Activated CD4-positive, alpha-beta memory T cell treated with anti-CD3 and anti-CD28 coated beads, Interleukin-2, amount 10 ng/mL, durations not matched to agents 7 days and 5 days (primary cell): Measurements from ENCODE around the gene CWH43. TPM values are rescaled to one million over a fixed set of nuclear protein-coding genes. Genes with fewer than 3 reads are reported as not detected.
"Not testable (repeated sequence)": the region's sequence is repeated elsewhere in the genome, so short reads cannot be mapped to it uniquely, and the experiment has no call there.

Experiments used
- CTCF ChIA-PET: fragments of 350-600 bp; sonication (Branson Sonifier 250); formaldehyde crosslinking; loops from one replicate; lab custom pipeline; 2021; ENCODE audit warnings: antibody characterized with exemption, inconsistent platforms; lab: Charles Lee
- POLR2A ChIA-PET: fragments of 350-600 bp; sonication (Branson Sonifier 250); formaldehyde crosslinking; loops from one replicate; lab custom pipeline; 2021; ENCODE audit warnings: antibody characterized with exemption; lab: Charles Lee
- DNase-seq: peaks from one replicate; pipeline ENCODE4 v3.0.0-alpha.2; 2020
- H3K27ac Mint-ChIP-seq: one replicate; pipeline ENCODE4 v1.8.0; 2021; ENCODE audit warnings: mild to moderate bottlenecking, mixed read lengths
- H3K27me3 Mint-ChIP-seq: one replicate; pipeline ENCODE4 v1.8.0; 2021; ENCODE audit warnings: mixed read lengths
- H3K36me3 Mint-ChIP-seq: one replicate; pipeline ENCODE4 v1.8.0; 2021; ENCODE audit warnings: low read depth, mixed read lengths
- H3K4me1 Mint-ChIP-seq: one replicate; pipeline ENCODE4 v1.8.0; 2021; ENCODE audit warnings: mixed read lengths
- H3K4me3 Mint-ChIP-seq: one replicate; pipeline ENCODE4 v1.8.0; 2021; ENCODE audit warnings: mild to moderate bottlenecking, mixed read lengths
- H3K9me3 Mint-ChIP-seq: one replicate; pipeline ENCODE4 v1.8.0; 2021; ENCODE audit warnings: mixed read lengths
- total RNA-seq, 2 experiments: library from RNA; stranded (reverse); gene quantifications; one replicate each; pipeline ENCODE4 v1.2.3, GENCODE V29; 2021

The CWH43 gene
- total RNA-seq, 2 experiments from 2014 or later, result not detected

- Mint-ChIP-seq H3K36me3 (no peaks in the 10 kb centered on the region), H3K4me1 (no peaks in the 10 kb centered on the region), H3K4me3 (no peak overlapping the region), H3K27me3 (peaks cover 3% of the 10 kb centered on the region), H3K9me3 (no peaks in the 10 kb centered on the region), H3K27ac (no peak overlapping the region)
- CTCF ChIA-PET, result no interaction called here
- POLR2A ChIA-PET, result interaction anchor here (1.0 kb wide), 1 partner anchor 637 kb away, joined by 3 read pairs; no protein-coding TSS in a partner anchor
- no peak for DNase-seq
These were observed 27.5 kb upstream of the CWH43 start for GRCh38 chr4:48958582-48958981.

- peaks cover 1% of the 10 kb centered on the region for H3K27me3 Mint-ChIP-seq
These were observed 25.0 kb upstream of the CWH43 start for GRCh38 chr4:48960988-48961635.

DNA sequence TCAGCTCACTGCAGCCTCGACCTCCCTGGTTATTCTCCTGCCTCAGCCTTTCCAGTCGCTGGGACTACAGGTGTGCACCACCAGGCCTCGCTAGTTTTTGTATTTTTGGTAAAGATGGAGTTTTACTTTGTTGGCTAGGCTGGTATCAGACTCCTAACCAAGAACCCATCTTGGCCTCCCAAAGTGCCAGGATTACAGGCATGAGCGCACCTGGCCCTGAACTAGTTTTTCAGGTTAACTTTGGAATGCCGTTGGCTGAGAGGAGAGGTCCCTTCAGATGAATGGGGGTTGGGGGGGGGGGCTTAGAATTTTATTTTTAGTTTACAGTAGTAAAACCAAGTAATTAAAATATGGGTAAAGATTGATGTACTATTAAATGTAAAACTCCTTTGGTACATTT is 23.4 kb upstream of the CWH43 start:
- Mint-ChIP-seq H3K27me3 (peaks cover 1% of the 10 kb centered on the region), H3K27ac (no peak overlapping the region), H3K4me3 (no peak overlapping the region), H3K9me3 (no peaks in the 10 kb centered on the region), H3K4me1 (no peaks in the 10 kb centered on the region), H3K36me3 (no peaks in the 10 kb centered on the region)
- ChIA-PET CTCF (interaction anchor here (0.7 to 1.4 kb wide), 7 partner anchors 18 to 387 kb away, joined by 3 to 6 read pairs (median 4); no protein-coding TSS in a partner anchor), POLR2A (no interaction called here)
- DNase-seq, result no peak

More at GRCh38 chr4:48960988-48961635, 25.0 kb upstream of the CWH43 start:
- Mint-ChIP-seq H3K4me1 (no peaks in the 10 kb centered on the region), H3K27ac (no peak overlapping the region), H3K36me3 (no peaks in the 10 kb centered on the region), H3K9me3 (no peaks in the 10 kb centered on the region), H3K4me3 (no peak overlapping the region)
- no peak for DNase-seq
- ChIA-PET POLR2A (no interaction called here), CTCF (interaction anchor here (0.7 to 0.8 kb wide), 2 partner anchors 16 to 382 kb away, joined by 3 to 4 read pairs; no protein-coding TSS in a partner anchor)

DNA sequence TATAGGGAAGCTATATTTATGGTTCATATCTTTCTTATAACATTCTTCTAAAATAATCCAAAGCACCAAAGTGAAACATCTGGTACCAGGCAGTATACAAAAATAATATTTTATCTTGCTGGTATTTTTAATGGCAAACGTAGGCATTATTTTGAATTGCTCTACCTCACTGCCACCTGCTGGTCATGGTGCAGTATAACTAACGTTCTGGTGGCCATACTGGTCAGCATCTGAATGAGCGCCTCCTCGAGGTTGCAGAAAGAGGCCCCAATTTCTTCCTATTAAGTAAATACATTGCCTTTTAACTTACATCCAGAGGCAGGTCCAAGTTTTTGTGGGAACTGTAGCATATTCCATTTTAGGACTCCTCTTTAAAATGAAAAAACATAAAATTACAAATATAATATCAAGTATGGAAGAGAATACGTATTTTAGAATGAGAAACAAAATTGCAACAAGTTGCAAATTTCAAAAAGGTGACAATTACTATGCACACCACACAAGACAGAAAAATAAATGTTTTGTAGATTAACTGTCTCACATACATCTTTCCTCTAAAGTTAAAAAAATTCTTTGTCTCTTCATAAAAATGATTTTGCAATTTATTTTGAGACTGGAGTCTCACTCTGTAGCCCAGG is 22.9 kb upstream of the CWH43 start:
- no peaks in the 10 kb centered on the region for H3K9me3 Mint-ChIP-seq
- H3K4me1 Mint-ChIP-seq, result no peaks in the 10 kb centered on the region
- no peak overlapping the region for H3K27ac Mint-ChIP-seq
- peak; percentile 77 for DNase-seq
- peaks cover 1% of the 10 kb centered on the region for H3K27me3 Mint-ChIP-seq
- no peaks in the 10 kb centered on the region for H3K36me3 Mint-ChIP-seq
- ChIA-PET CTCF (interaction anchor here (0.7 to 1.4 kb wide), 7 partner anchors 18 to 388 kb away, joined by 3 to 6 read pairs (median 4); no protein-coding TSS in a partner anchor), POLR2A (no interaction called here)
- H3K4me3 Mint-ChIP-seq, result no peak overlapping the region

DNA sequence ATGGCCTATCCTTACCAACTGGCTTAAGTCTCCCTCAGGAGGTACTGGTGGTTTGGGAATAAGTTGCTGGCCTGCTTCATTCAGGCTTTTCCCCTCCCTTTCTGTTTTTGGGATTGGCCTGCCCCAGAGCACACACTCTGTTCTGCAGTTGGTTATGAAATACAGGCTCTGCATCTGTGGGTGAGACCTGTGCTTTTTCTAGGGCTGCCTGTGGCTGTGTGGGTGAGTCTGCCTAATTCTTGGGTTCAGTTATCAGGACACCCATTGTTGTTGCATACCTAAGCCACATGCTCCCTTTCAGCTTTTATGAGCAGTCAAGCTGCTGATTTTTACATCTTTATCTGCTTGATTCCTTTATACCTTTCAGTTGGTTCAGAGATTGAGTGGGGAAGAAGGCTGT is 19.0 kb upstream of the CWH43 start:
- Mint-ChIP-seq H3K27ac (no peak overlapping the region), H3K27me3 (no peaks in the 10 kb centered on the region), H3K36me3 (no peaks in the 10 kb centered on the region), H3K4me3 (no peak overlapping the region), H3K9me3 (no peaks in the 10 kb centered on the region), H3K4me1 (no peaks in the 10 kb centered on the region)
- ChIA-PET POLR2A (interaction anchor here (0.6 kb wide), 1 partner anchor 11 kb away, joined by 3 read pairs; no protein-coding TSS in a partner anchor), CTCF (no interaction called here)
- DNase-seq, result no peak

DNA sequence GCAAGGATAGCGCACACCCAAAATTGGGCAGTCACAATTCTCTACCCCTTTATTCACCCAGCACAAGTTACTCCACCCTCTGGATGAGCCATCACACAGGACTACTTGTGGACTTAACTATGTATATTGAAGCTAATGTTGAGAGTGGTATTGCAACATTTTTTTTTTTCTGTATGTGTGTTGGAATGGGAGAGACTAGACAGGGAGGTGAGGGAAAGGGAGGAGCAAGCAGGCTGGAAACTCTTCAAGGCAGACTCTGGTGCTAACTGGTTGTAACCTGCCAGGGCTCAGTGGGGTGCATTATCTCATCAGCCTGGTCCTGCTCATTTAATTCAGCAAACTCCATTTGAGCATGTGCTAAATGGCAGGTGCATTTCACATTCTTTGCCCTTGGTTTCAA is 18.4 kb upstream of the CWH43 start:
- POLR2A ChIA-PET, result no interaction called here
- DNase-seq, result no peak
- Mint-ChIP-seq H3K4me1 (no peaks in the 10 kb centered on the region), H3K36me3 (no peaks in the 10 kb centered on the region), H3K27me3 (no peaks in the 10 kb centered on the region), H3K4me3 (no peak overlapping the region), H3K9me3 (no peaks in the 10 kb centered on the region), H3K27ac (no peak overlapping the region)
- CTCF ChIA-PET, result no interaction called here

DNA sequence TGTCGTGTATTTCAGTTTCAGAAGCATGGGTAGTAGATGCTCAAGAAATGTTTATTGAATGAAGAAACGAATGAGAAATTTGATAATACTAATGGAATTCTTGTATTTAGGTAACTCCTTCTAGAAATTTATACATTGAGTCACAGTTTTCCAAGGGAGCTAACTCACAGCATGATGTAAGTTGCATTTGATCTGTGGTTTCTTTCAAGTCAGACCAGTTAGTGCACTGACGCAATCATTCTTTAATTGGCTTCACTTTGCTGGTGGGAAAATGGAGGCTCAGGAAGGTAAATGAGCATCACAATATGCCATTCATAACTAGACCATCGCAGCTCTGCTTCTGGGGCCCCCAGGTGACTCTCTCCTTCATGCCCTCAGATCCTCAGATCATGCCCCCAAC is 17.3 kb upstream of the CWH43 start:
- H3K36me3 Mint-ChIP-seq, result no peaks in the 10 kb centered on the region
- no peak overlapping the region for H3K4me3 Mint-ChIP-seq
- ChIA-PET POLR2A (no interaction called here), CTCF (interaction anchor here (1.3 kb wide), 1 partner anchor 24 kb away, joined by 4 read pairs; no protein-coding TSS in a partner anchor)
- DNase-seq, result no peak
- no peaks in the 10 kb centered on the region for H3K9me3 Mint-ChIP-seq
- H3K4me1 Mint-ChIP-seq, result no peaks in the 10 kb centered on the region
- H3K27me3 Mint-ChIP-seq, result peaks cover 5% of the 10 kb centered on the region
- no peak overlapping the region for H3K27ac Mint-ChIP-seq

DNA sequence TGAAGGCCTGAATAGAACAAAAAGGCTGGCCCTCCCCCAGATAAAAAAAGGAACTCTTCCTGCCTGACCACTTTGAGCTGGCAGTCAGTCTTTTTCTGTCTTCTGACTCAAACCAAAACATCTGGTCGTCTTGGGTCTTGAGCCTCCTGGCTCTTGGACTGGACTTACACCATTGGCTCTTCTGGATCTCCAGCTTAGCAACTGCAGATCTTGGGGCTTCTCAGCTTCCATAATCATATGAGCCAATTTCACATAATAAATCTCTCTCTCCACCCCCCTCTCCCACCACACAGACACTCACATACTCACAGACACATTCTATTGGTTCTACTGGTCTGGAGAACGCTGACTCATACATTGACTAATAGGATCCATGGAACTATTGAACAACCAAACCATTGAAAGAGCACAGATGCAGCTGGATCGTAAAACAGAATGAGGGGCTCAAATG is 15.6 kb upstream of the CWH43 start:
- Mint-ChIP-seq H3K4me1 (no peaks in the 10 kb centered on the region), H3K27ac (no peak overlapping the region), H3K27me3 (peaks cover 8% of the 10 kb centered on the region), H3K9me3 (no peaks in the 10 kb centered on the region), H3K4me3 (no peak overlapping the region), H3K36me3 (no peaks in the 10 kb centered on the region)
- no peak for DNase-seq
- ChIA-PET CTCF (no interaction called here), POLR2A (no interaction called here)

DNA sequence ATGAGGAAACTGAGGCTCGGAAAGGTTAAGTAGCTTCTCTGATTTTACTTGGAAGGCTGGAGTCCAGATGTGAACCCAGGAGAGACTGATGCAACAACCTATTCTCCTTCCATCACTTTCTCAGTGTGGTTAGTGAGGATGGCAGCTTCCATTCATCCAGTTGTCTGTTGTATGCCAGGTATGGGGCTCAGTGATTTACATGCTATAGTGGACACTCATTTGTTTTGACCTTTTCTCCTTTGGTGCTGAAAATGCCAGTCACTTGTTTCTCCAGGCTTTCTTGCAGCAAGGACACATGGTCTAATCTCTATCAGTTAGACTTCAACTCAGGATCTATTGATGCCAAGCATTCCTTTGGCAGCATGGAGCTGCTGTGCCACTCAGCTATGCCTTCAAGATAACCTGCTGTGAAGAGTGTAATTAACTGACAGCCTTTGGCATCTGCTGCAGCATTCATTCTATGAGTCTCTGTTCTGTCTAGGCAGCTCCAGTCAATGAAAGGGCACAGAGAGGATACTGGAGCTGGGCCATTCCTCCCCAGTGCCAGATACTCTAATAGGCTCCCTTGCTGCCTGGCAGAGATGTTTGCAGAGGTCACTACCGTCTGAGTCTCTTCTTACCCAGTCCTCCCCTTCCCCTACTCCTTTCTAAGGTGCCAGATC is 11.0 kb upstream of the CWH43 start:
- DNase-seq, result no peak
- POLR2A ChIA-PET, result no interaction called here
- Mint-ChIP-seq H3K9me3 (no peaks in the 10 kb centered on the region), H3K4me3 (no peak overlapping the region), H3K36me3 (no peaks in the 10 kb centered on the region), H3K27me3 (peaks cover 12% of the 10 kb centered on the region), H3K27ac (no peak overlapping the region), H3K4me1 (no peaks in the 10 kb centered on the region)
- CTCF ChIA-PET, result no interaction called here

DNA sequence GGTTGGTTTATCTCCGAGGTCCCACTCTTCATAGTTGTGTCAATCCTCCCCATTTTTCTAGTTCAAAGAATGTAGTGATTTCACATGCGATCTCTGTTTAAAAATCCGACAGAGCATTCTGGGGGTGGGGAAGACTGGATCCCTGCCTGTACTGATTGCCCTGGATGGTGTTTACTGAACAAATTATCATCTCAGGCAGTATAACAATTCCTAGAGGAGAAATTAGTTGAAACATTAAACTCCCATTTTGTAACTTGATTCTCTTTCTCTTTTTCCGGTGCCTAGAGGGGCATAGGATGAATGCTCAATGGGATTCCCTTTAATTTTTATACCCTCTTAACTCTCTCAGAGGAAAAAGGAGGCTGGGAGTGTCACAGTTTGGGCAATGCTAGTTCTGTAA is 10.0 kb upstream of the CWH43 start:
- Mint-ChIP-seq H3K4me3 (no peak overlapping the region), H3K4me1 (no peaks in the 10 kb centered on the region), H3K9me3 (no peaks in the 10 kb centered on the region), H3K36me3 (no peaks in the 10 kb centered on the region), H3K27ac (no peak overlapping the region), H3K27me3 (peaks cover 12% of the 10 kb centered on the region)
- no peak for DNase-seq
- ChIA-PET POLR2A (no interaction called here), CTCF (no interaction called here)

DNA sequence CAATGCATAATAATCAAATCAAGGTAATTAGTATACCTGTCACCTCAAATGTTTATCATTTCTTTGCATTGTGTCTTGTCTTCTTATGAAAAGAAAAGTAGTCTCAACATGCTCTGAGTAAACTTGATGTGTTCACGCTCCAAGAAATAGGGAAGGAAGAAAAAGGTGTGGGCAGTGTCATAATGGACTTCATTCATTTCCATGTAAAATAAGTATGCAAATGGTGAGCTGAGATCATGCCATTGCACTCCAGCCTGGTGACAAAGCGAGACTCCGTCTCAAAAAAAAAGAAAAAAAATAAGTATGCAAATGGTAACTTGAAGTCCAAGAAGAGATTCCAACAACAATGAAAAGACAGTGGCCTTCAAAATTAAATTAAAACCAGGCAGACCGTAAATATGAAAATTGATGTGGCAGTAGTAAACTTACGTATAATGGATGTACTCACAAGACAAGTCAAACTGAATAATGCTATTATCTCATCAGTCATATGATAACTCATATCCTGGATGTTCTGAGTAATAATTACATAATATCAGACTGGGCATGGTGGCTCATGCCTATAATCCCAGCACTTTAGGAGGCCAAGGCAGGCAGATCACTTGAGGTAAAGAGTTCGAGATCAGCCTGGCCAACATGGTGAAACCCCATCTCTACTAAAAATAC is 6.0 kb upstream of the CWH43 start:
- Mint-ChIP-seq H3K9me3 (no peaks in the 10 kb centered on the region), H3K36me3 (no peaks in the 10 kb centered on the region), H3K4me1 (no peaks in the 10 kb centered on the region), H3K4me3 (no peak overlapping the region), H3K27me3 (peaks cover 18% of the 10 kb centered on the region), H3K27ac (no peak overlapping the region)
- CTCF ChIA-PET, result no interaction called here
- POLR2A ChIA-PET, result no interaction called here
- no peak for DNase-seq

DNA sequence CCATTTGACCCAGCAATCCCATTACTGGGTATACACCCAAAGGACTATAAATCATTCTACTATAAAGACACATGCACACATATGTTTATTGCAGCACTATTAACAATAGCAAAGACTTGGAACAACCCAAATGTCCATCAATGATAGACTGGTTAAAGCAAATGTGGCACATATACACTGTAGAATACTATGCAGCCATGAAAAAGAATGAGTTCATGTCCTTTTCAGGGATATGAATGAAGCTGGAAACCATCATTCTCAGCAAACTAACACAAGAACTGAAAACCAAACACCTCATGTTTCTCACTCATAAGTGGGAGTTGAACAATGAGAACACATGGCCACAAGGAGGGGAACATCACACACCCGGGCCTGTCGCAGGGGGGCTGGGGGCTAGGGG is 2.1 kb upstream of the CWH43 start:
- H3K27ac Mint-ChIP-seq, H3K4me1 Mint-ChIP-seq, POLR2A ChIA-PET, H3K4me3 Mint-ChIP-seq, H3K9me3 Mint-ChIP-seq, CTCF ChIA-PET, H3K36me3 Mint-ChIP-seq, DNase-seq: not testable (repeated sequence)
- peaks cover 34% of the 10 kb centered on the region for H3K27me3 Mint-ChIP-seq

DNA sequence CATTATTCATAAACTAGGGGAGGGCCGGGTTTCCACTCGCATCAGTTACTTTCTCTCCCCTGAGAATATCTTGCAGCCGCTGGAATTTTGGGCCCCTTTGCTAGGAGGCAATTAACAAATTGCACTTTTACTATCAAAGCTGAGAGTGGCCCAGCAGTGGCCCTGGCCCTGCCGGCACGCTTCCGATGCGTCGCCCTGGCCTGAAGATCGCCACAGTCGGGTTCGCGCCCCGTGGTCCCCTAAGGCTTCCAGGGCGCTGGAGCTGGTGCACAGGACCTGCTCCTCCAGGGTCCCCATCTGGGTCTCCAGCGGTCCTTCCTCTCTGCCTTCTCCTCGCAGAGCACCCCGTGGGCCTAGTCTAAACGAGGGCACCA is 486 bp upstream of the CWH43 start:
- DNase-seq, result no peak
- H3K4me3 Mint-ChIP-seq, result no peak overlapping the region
- H3K4me1 Mint-ChIP-seq, result no peaks in the 10 kb centered on the region
- H3K36me3 Mint-ChIP-seq, result no peaks in the 10 kb centered on the region
- no peak overlapping the region for H3K27ac Mint-ChIP-seq
- POLR2A ChIA-PET, result no interaction called here
- H3K27me3 Mint-ChIP-seq, result peaks cover 36% of the 10 kb centered on the region
- CTCF ChIA-PET, result no interaction called here
- H3K9me3 Mint-ChIP-seq, result no peaks in the 10 kb centered on the region
